UCSD-AML1 (cell line): Measurements from ENCODE around the gene GRM5.
A peak's percentile ranks its signal among the peaks of the same experiment; 100 is the strongest.
"Not testable (repeated sequence)": the region's sequence is repeated elsewhere in the genome, so short reads cannot be mapped to it uniquely, and the experiment has no call there.

ENCODE experiments used
- DNase-seq: peaks from one replicate; lab custom pipeline; 2025; ENCODE audit not compliant: unreplicated experiment; lab: John Stamatoyannopoulos, UW

Gene GRM5

GRCh38 chr11:88544656-88545280, 521.0 kb downstream of the GRM5 start:
- DNase-seq, result no peak

DNA sequence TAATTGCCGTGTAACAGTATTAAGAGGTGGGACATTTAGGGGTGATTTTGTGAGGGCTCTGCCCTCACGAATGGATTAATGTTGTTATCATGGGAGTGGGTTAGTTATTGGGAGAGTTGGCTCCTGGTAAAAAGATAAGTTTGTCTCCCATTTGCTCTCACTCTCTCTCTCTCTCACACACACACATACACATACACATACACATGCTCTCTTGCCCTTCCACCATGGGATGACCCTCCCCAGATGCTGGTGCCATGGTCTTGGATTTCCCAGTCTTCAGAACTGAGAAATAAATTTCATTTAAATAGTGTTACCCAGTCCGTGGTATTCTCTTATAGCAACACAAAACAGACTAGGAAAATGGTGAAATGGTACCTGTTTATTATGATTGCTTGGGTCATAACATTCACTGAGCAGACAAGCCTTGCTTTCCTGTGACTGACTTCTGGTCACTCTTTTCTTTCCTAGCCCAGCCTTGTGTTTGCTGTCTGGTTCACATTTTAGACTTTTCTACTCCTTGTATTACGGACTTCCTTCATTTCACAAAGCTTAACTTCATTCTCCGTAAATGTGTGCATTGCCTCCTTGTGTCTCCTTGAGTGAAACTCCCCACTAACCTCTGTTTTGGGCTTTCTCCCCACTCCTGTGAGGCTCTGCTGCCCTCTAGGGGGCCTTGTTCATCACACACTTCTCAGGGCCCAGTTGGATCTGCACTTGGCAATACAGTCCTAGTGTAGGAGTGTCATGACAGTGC, 521.7 kb downstream of the GRM5 start:
- DNase-seq, result peak; percentile 82

DNA sequence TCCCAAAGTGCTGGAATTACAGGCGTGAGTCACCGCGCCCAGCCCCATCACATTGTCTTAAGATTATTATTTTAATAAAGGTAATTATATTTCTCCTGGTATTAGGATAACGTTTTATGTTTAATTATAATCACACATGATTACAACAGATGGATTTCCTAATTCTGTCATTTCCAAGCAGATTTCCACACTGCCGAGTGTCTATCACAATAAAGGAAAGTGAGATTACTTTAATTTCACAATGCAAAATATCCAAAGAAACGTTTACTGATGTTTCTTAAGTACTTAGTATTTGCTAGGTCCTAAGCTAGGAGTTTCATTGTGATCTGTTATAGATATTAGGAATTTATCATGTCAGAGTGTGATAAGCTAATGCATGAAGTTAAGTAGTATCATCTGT, 524.8 kb downstream of the GRM5 start:
- no peak for DNase-seq

DNA sequence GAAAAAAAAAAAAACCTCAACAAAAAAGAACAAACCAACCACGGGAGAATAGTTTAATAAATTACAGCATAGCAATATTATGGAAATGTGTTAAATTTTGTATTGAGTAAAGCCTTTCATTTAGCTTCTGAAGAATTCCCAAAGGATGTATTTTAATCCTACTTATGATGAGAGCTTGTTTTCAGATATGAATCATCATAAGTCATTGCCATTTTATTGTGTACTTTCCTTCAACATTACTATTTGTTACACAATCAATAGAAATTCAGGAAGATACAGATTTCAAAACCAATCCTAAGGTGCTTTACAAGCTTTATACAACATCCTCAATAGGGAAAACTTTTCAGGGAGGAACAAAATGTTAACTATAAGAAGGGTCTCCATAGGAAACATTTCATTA, 527.7 kb downstream of the GRM5 start:
- no peak for DNase-seq

- no peak for DNase-seq
Measured at GRCh38 chr11:88537613-88538012, 528.2 kb downstream of the GRM5 start.

DNA sequence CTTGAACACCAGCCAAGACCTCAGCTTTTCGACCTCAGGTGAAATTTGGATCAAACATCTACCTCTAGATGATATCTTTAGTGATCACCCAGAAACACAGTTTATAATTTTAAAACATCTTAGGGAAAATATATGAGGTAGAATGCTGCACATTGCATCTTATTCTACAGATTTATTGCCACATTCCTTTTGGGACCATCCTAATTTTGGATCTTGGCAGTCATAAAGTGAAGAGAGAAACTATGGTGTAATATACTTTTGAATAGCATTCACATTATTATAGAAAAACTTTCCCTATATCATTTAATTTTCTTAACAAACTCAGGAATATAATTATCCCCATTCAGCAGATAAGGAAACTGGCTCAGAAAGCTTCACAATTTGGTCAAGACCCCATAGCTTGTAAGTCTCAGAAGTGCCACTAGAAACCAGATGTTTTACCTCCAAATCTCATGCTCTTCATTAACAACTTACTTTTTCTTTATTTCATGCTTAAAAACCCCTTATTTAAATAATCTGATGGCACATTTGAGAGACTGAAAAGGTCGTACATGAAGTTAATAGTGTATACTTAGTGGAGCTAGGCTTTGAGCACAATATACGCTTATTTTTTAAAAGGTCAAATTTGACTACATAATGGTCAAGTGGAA, 529.0 kb downstream of the GRM5 start:
- DNase-seq, result no peak

GRCh38 chr11:88535916-88536547, 529.8 kb downstream of the GRM5 start:
- no peak for DNase-seq

- no peak for DNase-seq
Measured at GRCh38 chr11:88535266-88535665, 530.5 kb downstream of the GRM5 start.

- DNase-seq, result not testable (repeated sequence)
Measured at GRCh38 chr11:88534706-88535105, 531.1 kb downstream of the GRM5 start.

DNA sequence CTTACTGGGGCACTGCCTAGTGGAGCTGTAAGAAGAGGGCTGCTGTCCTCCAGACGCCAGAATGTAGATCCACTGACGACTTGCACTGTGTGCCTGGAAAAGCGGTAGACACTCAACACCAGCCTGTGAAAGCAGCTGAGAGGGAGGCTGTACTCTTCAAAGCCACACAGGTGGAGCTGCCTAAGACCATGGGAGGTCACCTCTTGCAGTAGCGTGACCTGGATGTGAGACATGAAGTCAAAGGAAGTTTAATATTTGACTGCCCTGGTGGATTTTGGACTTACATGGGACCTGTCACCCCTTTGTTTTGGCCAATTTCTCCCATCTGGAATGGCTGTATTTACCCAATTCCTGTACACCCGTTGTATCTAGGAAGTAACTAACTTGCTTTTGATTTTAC, 531.6 kb downstream of the GRM5 start:
- DNase-seq, result no peak

DNA sequence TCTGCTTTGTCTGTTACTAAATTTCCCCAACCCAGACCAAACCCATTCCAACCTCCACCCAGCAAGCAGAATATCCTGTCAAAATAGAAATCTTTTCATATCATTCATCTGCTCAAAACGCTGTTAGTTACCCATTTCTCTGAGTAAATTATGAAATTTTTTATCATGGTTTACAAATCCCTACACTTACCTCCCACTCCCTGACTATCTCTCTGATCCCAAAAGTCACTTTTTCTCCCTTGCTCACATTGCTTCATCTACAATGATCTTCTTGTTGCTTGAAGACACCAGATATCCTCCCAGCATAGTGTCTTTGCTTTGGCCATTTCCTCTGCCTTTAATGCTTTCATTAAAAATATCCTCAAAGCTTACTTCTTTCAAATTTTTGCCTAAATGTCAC, 532.8 kb downstream of the GRM5 start:
- no peak for DNase-seq

GRCh38 chr11:88531831-88532230, 534.0 kb downstream of the GRM5 start:
- DNase-seq, result no peak

DNA sequence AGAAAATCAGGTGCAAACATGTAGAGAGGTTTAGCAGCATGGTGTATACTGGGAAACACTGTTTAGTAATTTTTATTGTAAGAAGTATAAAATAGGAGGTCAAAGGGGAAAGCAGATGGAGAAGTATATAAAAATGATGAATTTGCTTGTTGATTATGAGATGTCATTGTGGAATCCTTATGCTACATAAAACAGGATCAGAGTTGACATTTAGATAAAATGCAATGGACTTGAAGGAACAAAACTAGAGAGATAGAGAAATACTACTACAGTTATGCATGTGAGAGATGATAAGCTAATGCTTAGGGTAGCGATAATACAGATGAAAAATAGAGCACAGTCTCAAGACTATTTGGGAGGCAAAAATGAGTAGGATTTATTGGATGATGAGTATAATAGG, 536.4 kb downstream of the GRM5 start:
- DNase-seq, result no peak

- DNase-seq, result no peak
Measured at GRCh38 chr11:88523386-88524071, 542.3 kb downstream of the GRM5 start.

DNA sequence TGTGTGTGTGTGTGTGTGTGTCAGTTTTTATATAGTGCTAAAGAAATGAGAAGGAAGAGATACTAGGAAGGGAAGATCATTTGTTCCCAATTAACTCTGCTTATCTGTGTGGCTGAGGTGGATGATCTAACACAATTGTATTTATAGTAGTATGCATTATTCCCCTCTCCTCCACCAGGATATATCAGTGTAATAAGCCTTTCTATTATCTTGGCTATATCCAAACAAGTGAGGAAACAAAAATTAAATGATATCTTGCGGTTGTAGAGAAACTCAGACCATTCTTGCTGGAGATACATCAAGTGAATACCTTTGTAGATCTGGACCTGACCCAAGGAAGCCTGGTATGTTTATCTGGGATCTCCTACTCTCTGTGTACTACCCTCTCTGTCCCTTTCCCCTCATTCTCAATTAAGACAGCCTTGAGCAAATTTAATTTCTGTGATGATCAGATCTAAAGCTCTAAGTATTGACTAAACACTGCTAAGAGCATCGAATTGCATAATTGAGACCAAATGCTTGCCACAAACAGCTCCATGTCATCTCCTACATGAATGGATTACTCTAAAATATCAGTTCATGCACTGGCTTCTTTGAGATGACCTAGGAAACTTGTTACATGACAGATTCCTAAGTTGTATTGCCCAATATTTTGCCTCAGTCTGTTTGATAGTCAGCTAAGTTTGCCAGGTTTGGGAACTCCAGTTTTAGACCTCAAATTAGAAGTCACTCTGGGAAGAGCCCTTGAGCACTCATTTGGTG, 543.0 kb downstream of the GRM5 start:
- no peak for DNase-seq

DNA sequence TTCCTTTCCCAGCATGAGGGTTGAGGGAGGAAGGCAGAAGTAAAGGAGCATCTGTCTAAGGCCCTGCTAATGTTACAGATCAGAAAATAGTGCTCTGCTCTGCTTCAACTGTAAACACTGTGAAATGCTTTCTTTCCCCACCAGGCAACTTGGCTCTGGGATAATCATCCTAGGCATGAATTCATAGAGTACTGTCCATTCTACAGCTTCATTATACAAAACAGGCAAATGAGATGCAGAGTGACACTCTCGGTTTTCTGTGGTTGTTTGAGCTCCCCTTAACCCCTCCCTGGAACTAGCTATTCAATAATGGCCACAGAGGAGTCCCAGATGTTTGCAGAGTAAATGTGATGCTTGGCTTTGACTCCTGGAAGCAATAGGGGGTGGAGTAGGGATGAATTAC, 544.0 kb downstream of the GRM5 start:
- DNase-seq, result no peak

- DNase-seq, result no peak
Measured at GRCh38 chr11:88521399-88521798, 544.4 kb downstream of the GRM5 start.

- no peak for DNase-seq
Measured at GRCh38 chr11:88520391-88520790, 545.4 kb downstream of the GRM5 start.

DNA sequence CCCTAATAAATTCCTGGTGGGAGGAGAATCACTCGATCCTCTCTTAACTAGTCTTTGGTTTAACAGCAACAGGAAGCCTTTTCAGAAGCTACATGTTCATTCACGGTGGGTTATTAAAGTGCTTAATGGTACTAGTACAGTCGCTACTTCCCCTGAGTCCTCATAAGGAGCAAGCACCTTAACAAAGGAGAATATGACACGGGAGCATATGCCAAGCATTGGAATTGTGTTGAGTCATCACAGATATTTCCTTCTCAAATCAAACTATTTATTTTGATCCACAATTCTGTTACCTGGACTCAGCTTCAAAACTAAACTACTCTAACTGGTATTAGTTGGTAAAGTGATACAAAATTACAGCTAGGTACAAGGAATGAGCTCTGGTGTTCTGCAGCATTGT, 550.8 kb downstream of the GRM5 start:
- no peak for DNase-seq

- no peak for DNase-seq
Measured at GRCh38 chr11:88511006-88511405, 554.8 kb downstream of the GRM5 start.
